22Rv1 (cell line): ENCODE results near the gene ZNF101.

Source experiments
- ZFX ChIP-seq: fragments of 450-650 bp; IDR thresholded peaks from 2 replicates; pipeline ENCODE4 v1.6.1; 2017; ENCODE audit warnings: antibody characterized with exemption, borderline replicate concordance
- TF ChIP-seq, protein P1 (sequence below): fragments of 450-650 bp; IDR thresholded peaks from 2 replicates; pipeline ENCODE4 v1.5.1; 2017; ENCODE audit warnings: mild to moderate bottlenecking

DNA sequence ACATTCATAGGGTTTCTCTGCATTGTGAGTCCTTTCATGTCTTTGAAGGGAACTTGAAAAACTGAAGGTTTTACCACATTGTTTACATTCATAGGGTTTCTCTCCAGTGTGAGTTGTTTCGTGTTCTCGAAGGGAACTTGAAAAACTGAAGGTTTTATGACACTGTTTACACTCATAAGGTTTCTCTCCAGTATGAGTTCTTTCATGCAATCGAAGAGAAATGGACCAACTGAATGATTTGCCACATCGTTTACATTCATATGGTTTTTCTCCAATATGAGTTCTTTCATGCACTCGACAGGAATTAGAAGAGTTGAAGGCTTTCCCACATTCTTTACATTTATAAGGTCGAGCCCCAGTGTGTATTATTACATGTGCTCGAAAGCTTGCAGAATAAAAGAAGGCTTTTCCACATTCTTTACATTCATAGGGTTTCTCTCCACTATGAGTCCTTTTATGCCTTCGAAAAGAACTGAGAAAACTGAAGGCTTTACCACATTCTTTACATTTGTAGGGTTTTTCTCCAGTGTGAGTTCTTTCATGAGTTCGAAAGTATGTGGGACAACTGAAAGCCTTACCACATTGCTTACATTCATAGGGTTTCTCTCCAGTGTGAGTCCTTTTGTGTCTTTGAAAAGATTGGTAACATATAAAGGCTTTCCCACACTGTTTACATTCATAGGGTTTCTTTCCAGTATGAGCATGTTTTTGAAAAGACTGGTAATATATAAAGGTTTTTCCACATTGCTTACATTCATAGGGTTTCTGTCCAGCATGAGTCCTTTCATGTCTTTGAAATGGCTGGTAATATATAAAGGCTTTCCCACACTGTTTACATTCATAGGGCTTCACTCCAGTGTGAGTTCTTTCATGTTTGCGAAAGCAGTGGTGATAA, 43.5 kb downstream of the ZNF101 start:
- TF ChIP-seq, protein P1, sequence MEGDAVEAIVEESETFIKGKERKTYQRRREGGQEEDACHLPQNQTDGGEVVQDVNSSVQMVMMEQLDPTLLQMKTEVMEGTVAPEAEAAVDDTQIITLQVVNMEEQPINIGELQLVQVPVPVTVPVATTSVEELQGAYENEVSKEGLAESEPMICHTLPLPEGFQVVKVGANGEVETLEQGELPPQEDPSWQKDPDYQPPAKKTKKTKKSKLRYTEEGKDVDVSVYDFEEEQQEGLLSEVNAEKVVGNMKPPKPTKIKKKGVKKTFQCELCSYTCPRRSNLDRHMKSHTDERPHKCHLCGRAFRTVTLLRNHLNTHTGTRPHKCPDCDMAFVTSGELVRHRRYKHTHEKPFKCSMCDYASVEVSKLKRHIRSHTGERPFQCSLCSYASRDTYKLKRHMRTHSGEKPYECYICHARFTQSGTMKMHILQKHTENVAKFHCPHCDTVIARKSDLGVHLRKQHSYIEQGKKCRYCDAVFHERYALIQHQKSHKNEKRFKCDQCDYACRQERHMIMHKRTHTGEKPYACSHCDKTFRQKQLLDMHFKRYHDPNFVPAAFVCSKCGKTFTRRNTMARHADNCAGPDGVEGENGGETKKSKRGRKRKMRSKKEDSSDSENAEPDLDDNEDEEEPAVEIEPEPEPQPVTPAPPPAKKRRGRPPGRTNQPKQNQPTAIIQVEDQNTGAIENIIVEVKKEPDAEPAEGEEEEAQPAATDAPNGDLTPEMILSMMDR, result no peak
- TF ChIP-seq ZFX, result no peak
